Measurements from ENCODE around the gene DPF1.

DNA sequence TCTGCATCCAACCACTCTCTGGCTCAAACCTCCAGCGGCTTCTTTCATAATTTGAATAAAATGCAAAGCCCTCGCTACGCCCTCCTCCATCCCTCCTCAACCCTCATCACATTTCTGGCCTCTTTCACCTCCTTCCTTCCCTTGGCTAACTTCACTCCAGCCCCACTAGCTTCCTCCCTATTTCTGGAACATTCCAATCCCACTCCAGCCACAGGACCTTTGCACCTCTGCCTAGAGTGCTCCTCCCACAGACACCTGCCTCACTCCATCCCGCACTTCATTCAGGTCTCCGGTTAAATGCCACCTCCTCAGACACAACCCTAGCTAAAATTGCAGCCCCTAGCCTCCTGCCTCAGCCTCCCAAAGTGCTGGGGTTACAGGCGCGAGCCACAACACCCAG lies 7.9 kb upstream of the DPF1 start:
- TF ChIP-seq, protein P1, sequence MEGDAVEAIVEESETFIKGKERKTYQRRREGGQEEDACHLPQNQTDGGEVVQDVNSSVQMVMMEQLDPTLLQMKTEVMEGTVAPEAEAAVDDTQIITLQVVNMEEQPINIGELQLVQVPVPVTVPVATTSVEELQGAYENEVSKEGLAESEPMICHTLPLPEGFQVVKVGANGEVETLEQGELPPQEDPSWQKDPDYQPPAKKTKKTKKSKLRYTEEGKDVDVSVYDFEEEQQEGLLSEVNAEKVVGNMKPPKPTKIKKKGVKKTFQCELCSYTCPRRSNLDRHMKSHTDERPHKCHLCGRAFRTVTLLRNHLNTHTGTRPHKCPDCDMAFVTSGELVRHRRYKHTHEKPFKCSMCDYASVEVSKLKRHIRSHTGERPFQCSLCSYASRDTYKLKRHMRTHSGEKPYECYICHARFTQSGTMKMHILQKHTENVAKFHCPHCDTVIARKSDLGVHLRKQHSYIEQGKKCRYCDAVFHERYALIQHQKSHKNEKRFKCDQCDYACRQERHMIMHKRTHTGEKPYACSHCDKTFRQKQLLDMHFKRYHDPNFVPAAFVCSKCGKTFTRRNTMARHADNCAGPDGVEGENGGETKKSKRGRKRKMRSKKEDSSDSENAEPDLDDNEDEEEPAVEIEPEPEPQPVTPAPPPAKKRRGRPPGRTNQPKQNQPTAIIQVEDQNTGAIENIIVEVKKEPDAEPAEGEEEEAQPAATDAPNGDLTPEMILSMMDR (IDR thresholded peaks at IDR 0.05), result no peak
- TF ChIP-seq EZH2 (IDR thresholded peaks at IDR 0.05; ENCODE audit: borderline replicate concordance, insufficient read depth, low read depth, low read length, poor library complexity, severe bottlenecking), result no peak
